NK-92 (cell line): ENCODE results near the gene BCL2A1.
"Not testable (repeated sequence)": the region's sequence is repeated elsewhere in the genome, so short reads cannot be mapped to it uniquely, and the experiment has no call there.

ENCODE experiments used
- DNase-seq: peaks from one replicate; lab custom pipeline; 2025; ENCODE audit not compliant: unreplicated experiment; lab: John Stamatoyannopoulos, UW

BCL2A1 gene

DNA sequence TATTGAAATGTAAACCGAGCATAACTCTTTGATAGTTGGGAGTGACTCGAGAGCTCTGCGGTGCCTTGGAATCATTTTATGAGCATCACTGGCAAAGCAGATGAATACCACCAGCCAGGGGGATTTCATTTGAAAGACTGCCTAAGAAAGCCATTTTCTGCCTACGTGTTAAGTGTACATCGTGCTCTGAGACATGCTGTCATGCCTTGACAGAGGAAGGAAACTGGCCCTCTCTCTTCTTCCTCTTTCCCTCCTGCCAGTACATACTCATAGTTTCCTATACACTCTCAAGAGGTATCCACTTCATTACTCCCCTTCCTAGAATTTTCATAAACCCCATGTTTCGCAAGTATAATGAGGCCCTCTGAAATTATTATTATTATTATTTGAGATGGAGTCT lies 8.8 kb downstream of the BCL2A1 start:
- DNase-seq: no peak

DNA sequence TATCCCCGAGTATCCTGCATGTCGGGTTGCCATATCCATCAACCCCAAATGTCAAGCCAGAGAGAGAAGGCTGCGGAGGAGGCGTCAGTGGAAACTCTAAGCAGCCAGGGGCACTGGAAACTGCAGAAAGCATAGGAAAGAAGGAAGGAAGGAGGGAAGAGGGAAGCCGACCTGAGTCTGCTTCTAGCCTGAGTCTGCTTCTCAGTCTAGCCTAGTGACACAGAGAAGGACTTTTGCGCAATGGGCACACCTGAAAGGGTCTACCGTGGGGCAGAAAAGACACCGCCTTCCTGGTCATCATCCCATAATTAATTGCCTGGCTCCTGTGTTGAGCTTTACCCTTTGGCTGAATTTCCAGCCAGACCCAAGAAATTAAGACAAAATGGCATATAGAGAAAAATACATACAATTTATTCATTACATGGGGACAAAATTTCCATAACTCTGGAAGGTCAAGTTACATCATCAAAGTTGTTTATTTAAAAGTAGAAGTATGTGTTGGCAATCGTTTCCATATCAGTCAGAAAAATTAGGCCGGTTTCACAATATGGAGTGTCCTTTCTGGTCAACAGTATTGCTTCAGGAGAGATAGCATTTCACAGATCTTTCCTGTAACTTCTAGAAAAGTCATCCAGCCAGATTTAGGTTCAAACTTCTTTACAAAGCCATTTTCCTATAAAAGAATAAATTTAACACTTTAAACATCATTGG lies 10.3 kb downstream of the BCL2A1 start:
- DNase-seq: no peak

DNA sequence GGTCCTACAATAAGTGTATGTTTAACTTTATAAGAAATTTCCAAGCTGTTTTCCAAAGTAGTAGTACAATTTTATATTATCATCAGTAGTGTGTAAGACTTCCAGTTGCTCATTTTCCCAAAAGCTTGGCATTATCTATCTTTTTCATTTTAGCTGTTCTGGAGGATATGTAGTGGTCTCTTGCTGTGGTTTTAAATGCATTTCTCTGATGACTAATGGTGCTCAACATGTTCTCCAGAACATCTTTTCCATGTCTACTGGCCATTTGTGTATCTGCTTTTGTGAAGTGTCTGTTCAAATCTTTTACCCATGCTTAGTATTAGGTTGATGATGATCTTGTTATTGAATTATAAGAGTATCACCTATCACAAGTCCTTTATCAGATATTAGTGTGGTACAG lies 13.3 kb downstream of the BCL2A1 start:
- DNase-seq: no peak

GRCh38 chr15:79956354-79956939 lies 14.5 kb downstream of the BCL2A1 start:
- no peak for DNase-seq

GRCh38 chr15:79954661-79955060 lies 16.3 kb downstream of the BCL2A1 start:
- DNase-seq: no peak

- no peak for DNase-seq
Measured at GRCh38 chr15:79953951-79954444, 17.0 kb downstream of the BCL2A1 start.

DNA sequence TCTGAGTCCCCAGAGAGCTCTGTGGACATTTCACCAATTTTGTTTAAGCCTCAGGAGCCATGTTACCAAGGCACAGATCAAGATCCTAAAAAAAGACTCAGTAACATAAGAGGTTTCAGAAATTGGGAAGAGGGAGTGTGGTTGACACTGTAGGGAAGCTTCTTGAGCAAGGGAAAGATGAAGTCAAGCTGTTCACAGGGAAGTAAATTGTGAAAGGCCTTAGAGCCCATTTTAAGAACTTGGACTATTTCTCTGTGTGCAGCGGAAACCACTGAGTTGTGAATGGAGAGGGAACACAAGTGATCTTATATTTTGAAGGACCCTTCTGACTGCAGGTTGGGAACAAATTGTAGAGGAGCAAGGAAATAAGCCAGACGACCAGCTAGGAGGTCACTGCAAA lies 18.7 kb downstream of the BCL2A1 start:
- DNase-seq: no peak

- DNase-seq: no peak
Measured at GRCh38 chr15:79950247-79950646, 20.7 kb downstream of the BCL2A1 start.

DNA sequence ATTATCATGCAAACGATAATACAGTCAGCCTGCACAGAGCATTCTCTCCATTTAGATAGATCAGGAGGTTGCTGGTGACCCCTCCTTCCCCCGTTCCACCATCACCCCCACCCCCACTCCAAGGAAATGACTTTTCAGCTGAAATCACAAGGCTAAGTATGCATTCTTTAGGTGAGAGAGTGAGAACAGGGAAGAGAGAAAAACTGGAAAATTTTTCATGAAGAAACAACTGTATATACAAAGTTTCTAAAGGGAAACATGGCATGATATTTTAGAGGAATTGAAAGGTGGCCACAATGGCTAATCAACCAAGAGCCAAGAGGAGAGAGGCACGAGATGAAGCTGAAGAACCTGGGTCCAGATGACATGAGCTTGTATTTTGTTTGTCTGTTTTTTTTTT lies 22.2 kb downstream of the BCL2A1 start:
- no peak for DNase-seq

DNA sequence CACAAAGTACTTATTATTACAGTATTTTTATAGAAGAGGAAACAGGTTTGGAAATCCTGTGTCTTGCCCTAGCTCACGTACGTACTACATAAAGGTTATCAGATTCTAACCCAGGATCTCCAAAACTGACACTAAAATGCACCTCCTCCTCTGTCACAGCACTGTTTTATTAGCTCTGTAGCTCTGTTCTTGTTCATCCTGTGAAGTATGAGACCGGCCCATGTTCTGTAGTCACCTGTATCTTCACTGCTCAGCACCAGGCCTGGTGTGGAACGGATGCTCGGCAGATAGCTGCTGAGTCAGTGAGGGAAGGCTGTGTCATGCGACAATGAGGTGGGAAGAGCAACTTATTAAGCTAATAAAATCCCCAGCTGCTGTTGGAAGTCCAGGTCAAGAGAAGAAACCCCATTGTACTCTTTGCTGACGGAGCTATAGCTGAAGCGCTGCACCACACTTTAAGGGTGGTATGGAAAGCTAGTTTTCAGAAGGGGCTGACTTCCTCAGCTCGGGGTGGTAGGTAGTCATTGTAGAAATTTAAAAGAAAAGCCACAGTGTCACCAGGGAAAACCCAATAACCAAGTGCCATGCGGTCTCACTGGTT lies 22.8 kb downstream of the BCL2A1 start:
- DNase-seq: no peak

DNA sequence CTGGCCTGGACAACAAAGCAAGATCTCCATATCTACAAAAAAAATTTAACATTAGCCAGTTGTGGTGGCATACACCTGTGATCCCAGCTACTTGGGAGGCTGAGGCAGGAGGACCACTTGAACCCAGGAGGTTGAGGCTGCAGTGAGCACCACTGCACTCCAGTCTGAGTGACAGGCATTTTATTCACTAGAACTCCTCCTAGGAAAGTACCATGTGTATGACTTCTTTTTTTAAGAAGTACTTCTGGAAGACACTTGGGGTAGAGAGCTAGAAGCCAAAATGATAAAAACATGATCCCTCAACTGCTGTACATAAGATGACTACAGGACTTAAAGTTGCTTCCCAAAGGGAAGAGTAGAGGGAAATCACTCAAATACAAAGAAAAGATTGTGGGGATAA lies 24.0 kb downstream of the BCL2A1 start:
- no peak for DNase-seq

DNA sequence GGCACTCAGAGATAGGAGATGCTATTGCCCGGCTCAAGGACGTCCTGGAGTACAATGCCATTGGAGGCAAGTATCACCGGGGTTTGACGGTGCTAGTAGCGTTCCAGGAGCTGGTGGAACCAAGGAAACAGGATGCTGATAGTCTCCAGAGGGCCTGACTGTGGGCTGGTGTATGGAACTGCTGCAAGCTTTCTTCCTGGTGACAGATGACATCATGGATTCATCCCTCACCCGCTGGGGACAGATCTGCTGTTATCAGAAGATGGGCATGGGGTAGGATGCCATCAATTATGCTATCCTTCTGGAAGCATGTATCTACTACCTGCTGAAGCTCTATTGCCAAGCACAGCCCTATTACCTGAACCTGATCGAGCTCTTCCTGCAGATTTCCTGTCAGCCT lies 26.4 kb downstream of the BCL2A1 start:
- no peak for DNase-seq

GRCh38 chr15:79943820-79944219 lies 27.2 kb downstream of the BCL2A1 start:
- no peak for DNase-seq

- DNase-seq: no peak
Measured at GRCh38 chr15:79942741-79943481, 28.1 kb downstream of the BCL2A1 start.

DNA sequence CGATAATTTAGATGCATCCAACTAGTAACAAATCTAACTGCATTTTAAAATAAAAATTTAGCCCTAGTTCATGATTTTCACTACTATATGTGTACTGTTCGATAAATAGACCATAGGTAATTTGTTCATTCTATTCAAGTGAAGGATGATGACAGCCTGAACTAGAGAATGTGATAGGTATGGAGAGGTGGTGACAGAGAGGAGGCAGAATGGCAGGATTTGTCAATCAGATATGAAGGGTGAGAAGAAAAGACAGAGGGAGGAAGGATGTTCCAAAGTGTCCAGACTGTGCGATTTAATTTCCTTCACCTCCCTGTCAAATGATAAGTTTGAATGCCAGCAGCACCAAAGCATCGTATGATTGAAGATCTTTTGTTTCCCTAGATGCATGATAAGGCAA lies 31.6 kb downstream of the BCL2A1 start:
- DNase-seq: no peak

DNA sequence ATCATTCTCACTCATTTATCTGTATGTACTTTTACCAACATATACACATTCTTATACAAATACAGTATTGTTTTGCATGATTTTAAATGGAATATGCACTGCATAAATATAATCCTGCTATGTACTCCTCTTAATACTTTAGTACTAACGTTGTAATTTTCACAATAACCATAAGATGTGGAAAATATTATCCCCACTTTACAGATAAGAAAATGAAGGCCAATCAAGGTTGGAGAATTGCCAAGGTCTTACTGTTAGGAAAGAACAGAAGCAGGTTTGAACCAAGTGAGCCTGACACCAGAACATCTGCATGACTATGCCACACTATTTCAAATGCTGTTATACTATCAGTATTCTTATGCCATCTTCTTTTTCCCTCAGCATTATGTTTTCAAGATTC lies 32.9 kb downstream of the BCL2A1 start:
- no peak for DNase-seq

GRCh38 chr15:79935556-79936201 lies 35.3 kb downstream of the BCL2A1 start:
- DNase-seq: not testable (repeated sequence)

DNA sequence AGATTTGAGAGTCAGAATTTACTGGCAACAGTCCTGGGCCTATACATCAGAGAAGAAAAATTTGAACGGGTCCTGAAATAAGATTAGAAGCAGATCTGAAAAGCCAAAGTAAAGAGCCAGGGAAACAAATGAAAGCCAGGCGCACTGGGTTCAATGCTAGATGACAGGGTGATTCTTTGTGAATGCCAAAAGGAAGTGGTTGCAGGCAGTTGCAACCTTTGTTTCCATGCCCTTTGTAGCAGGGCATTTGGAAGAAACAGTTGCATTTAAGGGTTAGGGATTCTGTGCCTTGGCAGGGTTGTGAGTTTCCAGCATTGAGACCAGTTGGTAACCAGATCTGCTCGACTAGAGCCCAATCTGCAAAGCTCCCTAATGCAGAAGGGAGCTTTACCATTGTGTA lies 37.8 kb downstream of the BCL2A1 start:
- no peak for DNase-seq

DNA sequence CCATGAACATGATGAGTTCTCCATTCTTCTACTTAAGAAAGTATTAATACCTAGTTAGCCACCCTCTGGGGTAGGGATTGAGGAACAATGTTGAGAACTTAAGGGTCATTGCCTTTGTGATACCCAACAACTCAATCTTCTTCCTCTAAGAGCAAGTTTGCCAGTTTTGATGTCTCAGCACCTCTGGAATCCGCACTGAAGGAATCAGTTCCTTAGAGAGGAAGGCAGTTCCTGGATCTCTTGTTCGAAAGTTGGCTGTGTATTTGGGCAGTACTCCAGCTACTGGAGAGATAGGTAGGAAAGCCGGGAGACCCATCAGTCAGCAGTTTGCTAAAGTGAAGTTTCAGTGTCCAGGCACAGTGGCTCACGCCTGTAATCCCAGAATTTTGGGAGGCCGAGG lies 38.5 kb downstream of the BCL2A1 start:
- DNase-seq: no peak

GRCh38 chr15:79930516-79930915 lies 40.5 kb downstream of the BCL2A1 start:
- no peak for DNase-seq

DNA sequence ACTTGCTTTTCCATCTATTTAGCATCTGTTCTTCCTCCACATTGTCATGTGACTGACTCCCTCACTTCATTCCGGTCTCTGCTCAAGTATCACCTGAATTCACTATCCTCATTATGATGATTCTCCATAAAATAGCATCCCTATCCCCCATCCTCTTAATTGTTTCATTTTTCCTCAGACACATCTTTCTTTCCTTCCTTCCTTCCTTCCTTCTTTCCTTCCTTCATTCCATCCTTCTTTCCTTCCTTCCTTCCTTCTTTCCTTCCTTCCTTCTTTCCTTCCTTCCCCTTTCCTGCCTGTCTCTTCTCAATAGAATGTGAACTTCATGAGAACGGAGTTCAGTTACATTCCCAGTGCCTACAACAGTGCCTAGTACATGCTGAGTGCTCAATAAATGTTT lies 41.6 kb downstream of the BCL2A1 start:
- no peak for DNase-seq
